Panc1 (cell line): ENCODE measurements around the gene SOD1. TPM values are rescaled to one million over a fixed set of nuclear protein-coding genes. Genes with fewer than 3 reads are reported as not detected.
A peak's percentile ranks its signal among the peaks of the same experiment; 100 is the strongest.

Experiments
- ATAC-seq: fragments of 200-7000 bp; cut with Tn5 transposase; 2 replicates; pipeline ENCODE4 v1.9.1; 2020; ENCODE audit warnings: mild to moderate bottlenecking, moderate library complexity
- Bru-seq: library from RNA; stranded (reverse); fragments of 400-500 nt; gene quantifications from one replicate; lab custom pipeline; 2021; lab: Mats Ljungman, UMichigan
- BruChase-seq, 2 experiments: library from RNA; stranded (reverse); fragments of 400-500 nt; gene quantifications; one replicate each; lab custom pipeline; 2021; lab: Mats Ljungman, UMichigan
- BruUV-seq: library from RNA; stranded (reverse); fragments of 400-500 nt; replicated peaks from 2 replicates; lab custom pipeline; 2021; lab: Mats Ljungman, UMichigan
- CTCF ChIA-PET: fragments of 300-600 bp; sonication (Branson Sonifier 250); formaldehyde crosslinking; loops from one replicate; lab custom pipeline; 2022; ENCODE audit warnings: antibody characterized with exemption; lab: Charles Lee
- POLR2A ChIA-PET: fragments of 300-600 bp; sonication (Branson Sonifier 250); formaldehyde crosslinking; loops from one replicate; lab custom pipeline; 2022; ENCODE audit warnings: antibody characterized with exemption; lab: Charles Lee
- DNase-seq: peaks from one replicate; pipeline ENCODE4 v3.0.0-alpha.2; 2010; ENCODE audit warnings: low read depth, low spot score
- H3K27ac ChIP-seq: 2 replicates; pipeline ENCODE4 v1.5.1; 2011; ENCODE audit warnings: mild to moderate bottlenecking, low read length, inconsistent platforms
- H3K27me3 ChIP-seq: fragments of 200-500 bp; sonication (Bioruptor generic); 2 replicates; pipeline ENCODE4 v1.6.0; 2014; ENCODE audit warnings: low read length, inconsistent platforms; ENCODE audit not compliant: control insufficient read depth, insufficient read depth
- H3K36me3 ChIP-seq: fragments of 200-500 bp; sonication (Bioruptor generic); 2 replicates; pipeline ENCODE4 v1.5.1; 2014; ENCODE audit warnings: inconsistent platforms, mild to moderate bottlenecking, low read length, moderate library complexity; ENCODE audit not compliant: control insufficient read depth, insufficient read depth
- H3K4me1 ChIP-seq: 2 replicates; pipeline ENCODE4 v1.5.1; 2011; ENCODE audit warnings: inconsistent platforms, mild to moderate bottlenecking, low read length, moderate library complexity; ENCODE audit not compliant: control insufficient read depth, insufficient read depth
- H3K4me3 ChIP-seq, 2 experiments: 2 replicates each; pipeline ENCODE4 v1.5.1; 2011 to 2012; ENCODE audit warnings: low read depth in 2 of 2, low read length in 2 of 2, mild to moderate bottlenecking in 2 of 2, inconsistent platforms in 1 of 2, moderate library complexity in 1 of 2
- H3K9me3 ChIP-seq: fragments of 200-500 bp; sonication (Bioruptor generic); 2 replicates; pipeline ENCODE4 v1.5.1; 2014; ENCODE audit warnings: low read depth, mild to moderate bottlenecking, inconsistent platforms, low read length, moderate library complexity; ENCODE audit not compliant: control insufficient read depth, insufficient read depth
- POLR2AphosphoS5 ChIP-seq: IDR thresholded peaks from 2 replicates; pipeline ENCODE4 v1.6.1; 2012; ENCODE audit warnings: mild to moderate bottlenecking, low read depth, low read length, moderate library complexity
- REST ChIP-seq, 2 experiments: IDR thresholded peaks; 2 replicates each; pipeline ENCODE4 v1.6.1; 2011 to 2012; ENCODE audit warnings: low read depth in 2 of 2, control low read depth in 1 of 2, low read length in 1 of 2, mild to moderate bottlenecking in 1 of 2, moderate library complexity in 1 of 2; ENCODE audit not compliant: insufficient read depth in 1 of 2
- SIN3A ChIP-seq: IDR thresholded peaks from 2 replicates; pipeline ENCODE4 v1.6.1; 2012; ENCODE audit warnings: low read depth, mild to moderate bottlenecking, low read length, moderate library complexity, borderline replicate concordance; ENCODE audit not compliant: insufficient read depth
- TCF7L2 ChIP-seq: IDR thresholded peaks from 2 replicates; pipeline ENCODE4 v1.6.1; 2011; ENCODE audit warnings: mild to moderate bottlenecking, low read depth, low read length, inconsistent platforms
- in situ Hi-C: cut with HindIII; loops from 2 replicates; pipeline ENCODE4 v1.10.0; 2016; ENCODE audit warnings: low sequenced_read_pairs, low pct_unique_long_range_greater_than_20kb
- intact Hi-C: fragments of 100-400 bp; cut with micrococcal nuclease; formaldehyde crosslinking; loops from one replicate; pipeline ENCODE4 v1.10.0; 2022; ENCODE audit not compliant: unreplicated experiment
- long read RNA-seq: library from polyadenylated mRNA; unstranded; transcript quantifications from one replicate; pipeline ENCODE4 v2.0.0, GENCODE V29; 2021; ENCODE audit not compliant: unreplicated experiment
- polyA plus RNA-seq: library from polyadenylated mRNA; unstranded; fragments of >200 nt; gene quantifications from one replicate; pipeline ENCODE4 v1.2.1, GENCODE V29; 2012; ENCODE audit warnings: missing spikeins; ENCODE audit not compliant: insufficient read length
- total RNA-seq: library from RNA; stranded (reverse); gene quantifications from one replicate; pipeline ENCODE4 v1.2.1, GENCODE V29; 2021; ENCODE audit not compliant: unreplicated experiment
- TF ChIP-seq, protein P1 (sequence below): fragments of 450-650 bp; IDR thresholded peaks from 2 replicates; pipeline ENCODE4 v1.5.1; 2017; ENCODE audit warnings: mild to moderate bottlenecking

SOD1 gene
- total RNA-seq (221 TPM), Bru-seq, nascent RNA (percentile 90 among the genes with signal in this experiment), BruChase-seq, experiment 1, labeled RNA remaining after a 2-hour chase (percentile 79 among the genes with signal in this experiment), BruChase-seq, experiment 2, labeled RNA remaining after a 6-hour chase (percentile 86 among the genes with signal in this experiment)
- polyA plus RNA-seq = 315 TPM
- long read RNA-seq, transcript SOD1-201 (5 exons, 966 nt) = major isoform, 170 of 252 reads
- long read RNA-seq, partial matches to known transcripts = 31 of 252 reads
- long read RNA-seq, other reads (novel, unspliced or antisense) = 51 of 252 reads

- no peaks in the 10 kb centered on the region for H3K27me3 ChIP-seq
- ChIA-PET POLR2A (no interaction called here), CTCF (no interaction called here)
- no peaks in the 10 kb centered on the region for H3K9me3 ChIP-seq
- H3K27ac ChIP-seq = peak within 1 kb of the TSS; percentile 89
- no peak for TF ChIP-seq SIN3A
- TF ChIP-seq, protein P1, sequence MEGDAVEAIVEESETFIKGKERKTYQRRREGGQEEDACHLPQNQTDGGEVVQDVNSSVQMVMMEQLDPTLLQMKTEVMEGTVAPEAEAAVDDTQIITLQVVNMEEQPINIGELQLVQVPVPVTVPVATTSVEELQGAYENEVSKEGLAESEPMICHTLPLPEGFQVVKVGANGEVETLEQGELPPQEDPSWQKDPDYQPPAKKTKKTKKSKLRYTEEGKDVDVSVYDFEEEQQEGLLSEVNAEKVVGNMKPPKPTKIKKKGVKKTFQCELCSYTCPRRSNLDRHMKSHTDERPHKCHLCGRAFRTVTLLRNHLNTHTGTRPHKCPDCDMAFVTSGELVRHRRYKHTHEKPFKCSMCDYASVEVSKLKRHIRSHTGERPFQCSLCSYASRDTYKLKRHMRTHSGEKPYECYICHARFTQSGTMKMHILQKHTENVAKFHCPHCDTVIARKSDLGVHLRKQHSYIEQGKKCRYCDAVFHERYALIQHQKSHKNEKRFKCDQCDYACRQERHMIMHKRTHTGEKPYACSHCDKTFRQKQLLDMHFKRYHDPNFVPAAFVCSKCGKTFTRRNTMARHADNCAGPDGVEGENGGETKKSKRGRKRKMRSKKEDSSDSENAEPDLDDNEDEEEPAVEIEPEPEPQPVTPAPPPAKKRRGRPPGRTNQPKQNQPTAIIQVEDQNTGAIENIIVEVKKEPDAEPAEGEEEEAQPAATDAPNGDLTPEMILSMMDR = no peak
- no peak for TF ChIP-seq TCF7L2
- peak; percentile 94 for TF ChIP-seq POLR2AphosphoS5
- TF ChIP-seq REST (IDR thresholded peaks at IDR 0.05; ENCODE audit: insufficient read depth in 1 of 2, low read depth in 2 of 2, low read length in 1 of 2) = no peak
- H3K4me3 ChIP-seq = peak within 1 kb of the TSS; percentile 83 to 92
- in situ Hi-C loops (no loop called here), intact Hi-C loops (no loop called here)
- H3K36me3 ChIP-seq = peaks cover 4% of the 10 kb centered on the region
- H3K4me1 ChIP-seq = peaks cover 17% of the 10 kb centered on the region
- BruUV-seq = no TSS peak
- peak; percentile 96 for ATAC-seq
- DNase-seq = no peak
Measured at GRCh38 chr21:31659536-31660258, at the start of gene SOD1. SOD1 (plus strand) TSS chr21:31659693; CDS start chr21:31659770, 77 bp downstream.

DNA sequence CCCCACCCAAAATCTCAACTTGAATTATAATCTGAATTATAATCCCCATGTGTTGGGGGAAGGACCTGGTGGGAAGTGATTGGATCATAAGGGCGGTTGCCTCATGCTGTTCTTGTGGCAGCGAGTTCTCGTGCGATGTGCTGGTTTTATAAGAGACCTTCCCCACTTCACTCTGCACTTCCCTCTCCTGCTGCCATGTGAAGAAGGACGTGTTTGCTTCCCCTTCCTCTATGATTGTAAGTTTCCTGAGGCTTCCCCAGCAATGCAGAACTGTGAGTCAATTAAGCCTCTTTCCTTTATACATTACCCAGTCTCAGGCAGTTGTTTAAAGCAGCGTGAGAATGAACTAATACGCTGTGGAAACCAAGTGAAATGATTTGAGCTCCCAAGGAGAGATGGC is 48.0 kb upstream of the SOD1 start:
- no TSS peak for BruUV-seq
- in situ Hi-C loops = no loop called here
- intact Hi-C loops = no loop called here
- H3K9me3 ChIP-seq = no peaks in the 10 kb centered on the region
- no peak overlapping the region for H3K27ac ChIP-seq
- H3K27me3 ChIP-seq = no peaks in the 10 kb centered on the region
- H3K4me3 ChIP-seq = no peak overlapping the region
- CTCF ChIA-PET = no interaction called here
- DNase-seq = no peak
- POLR2A ChIA-PET = no interaction called here
- TF ChIP-seq, protein P1 = no peak
- no peak for TF ChIP-seq POLR2AphosphoS5
- no peak for TF ChIP-seq TCF7L2
- no peak for TF ChIP-seq REST (IDR thresholded peaks at IDR 0.05; ENCODE audit: insufficient read depth in 1 of 2, low read depth in 2 of 2, low read length in 1 of 2)
- no peak for TF ChIP-seq SIN3A
- ATAC-seq = no peak
- no peaks in the 10 kb centered on the region for H3K4me1 ChIP-seq
- H3K36me3 ChIP-seq = no peaks in the 10 kb centered on the region
